ENCODE results near the gene MYD88.
"Not testable (repeated sequence)": the region's sequence is repeated elsewhere in the genome, so short reads cannot be mapped to it uniquely, and the experiment has no call there.

Gene MYD88

DNA sequence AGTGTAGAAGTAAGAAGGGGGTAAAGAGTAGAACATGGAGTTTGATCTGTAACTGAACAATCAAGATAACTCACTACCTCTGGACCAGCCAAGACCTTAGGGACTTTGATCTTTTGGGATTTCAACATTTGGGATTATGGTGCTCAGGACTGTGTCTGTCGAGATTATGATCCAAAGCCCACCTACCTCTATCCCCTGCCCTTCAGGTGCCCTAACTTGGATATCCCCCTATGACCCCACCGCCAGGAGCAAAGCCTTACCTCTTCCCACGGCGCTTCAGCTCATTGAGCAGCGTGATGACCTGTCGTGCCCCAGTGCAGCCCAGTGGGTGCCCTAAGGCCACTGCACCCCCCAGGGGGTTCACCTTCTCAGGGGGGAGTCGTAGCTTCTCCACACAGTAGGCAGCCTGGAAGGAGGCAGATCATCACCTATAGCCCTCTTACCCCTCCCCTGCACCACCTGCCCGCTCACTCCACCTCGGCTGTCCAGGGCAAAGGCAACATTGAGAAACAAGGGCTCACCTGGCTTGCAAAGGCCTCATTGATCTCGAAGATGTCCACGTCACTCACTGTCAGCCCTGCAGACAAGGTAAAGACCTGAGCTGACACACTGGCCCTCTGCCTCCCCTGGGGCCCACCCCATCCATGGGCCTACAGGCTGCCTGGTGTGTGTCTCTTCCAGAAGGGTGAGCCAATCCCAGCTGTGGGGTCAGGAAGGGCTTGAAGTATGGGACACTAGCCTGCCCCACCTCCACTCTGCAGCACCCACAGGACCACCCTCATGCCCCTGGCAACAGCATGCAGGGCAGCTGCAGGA lies 12.9 kb upstream of the MYD88 start:
- no peak for DNase-seq (ENCODE audit: low read depth in 2 of 3, low spot score in 2 of 3)

DNA sequence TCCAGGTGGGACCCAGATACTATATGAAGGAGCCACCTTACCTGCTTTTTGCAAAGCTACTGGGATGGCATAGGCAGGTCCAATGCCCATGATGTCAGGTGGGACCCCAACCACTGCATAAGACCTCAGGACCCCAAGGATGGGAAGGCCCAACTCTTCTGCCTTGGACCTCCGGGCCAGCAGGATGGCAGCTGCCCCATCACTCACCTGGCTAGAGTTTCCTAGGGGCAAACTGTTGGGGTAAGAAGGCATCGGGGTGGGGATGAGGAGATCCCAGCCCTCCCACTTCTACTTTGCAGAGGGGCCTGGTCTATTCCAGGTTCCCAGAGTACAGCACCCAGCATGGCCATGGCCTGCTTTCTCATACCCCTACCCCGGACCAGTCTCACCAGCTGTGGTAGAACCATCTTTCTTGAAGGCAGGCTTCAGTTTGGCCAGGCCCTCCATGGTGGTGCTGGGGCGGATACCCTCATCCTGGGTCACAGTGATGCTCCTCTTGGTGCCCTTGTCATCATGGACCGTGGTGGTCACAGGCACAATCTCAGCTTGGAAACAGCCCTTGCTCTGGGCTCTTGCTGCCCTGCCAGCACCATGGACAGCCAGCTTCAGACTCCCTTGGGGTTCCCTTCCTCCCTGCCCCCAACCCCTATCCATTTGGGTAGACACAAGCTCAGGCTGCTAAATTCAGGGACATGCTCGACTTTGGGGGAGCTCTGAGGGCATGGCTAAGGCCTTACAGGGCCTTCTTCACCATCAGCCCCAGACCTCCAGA lies 12.2 kb upstream of the MYD88 start:
- no peak for DNase-seq (ENCODE audit: low read depth in 2 of 3, low spot score in 2 of 3)

DNA sequence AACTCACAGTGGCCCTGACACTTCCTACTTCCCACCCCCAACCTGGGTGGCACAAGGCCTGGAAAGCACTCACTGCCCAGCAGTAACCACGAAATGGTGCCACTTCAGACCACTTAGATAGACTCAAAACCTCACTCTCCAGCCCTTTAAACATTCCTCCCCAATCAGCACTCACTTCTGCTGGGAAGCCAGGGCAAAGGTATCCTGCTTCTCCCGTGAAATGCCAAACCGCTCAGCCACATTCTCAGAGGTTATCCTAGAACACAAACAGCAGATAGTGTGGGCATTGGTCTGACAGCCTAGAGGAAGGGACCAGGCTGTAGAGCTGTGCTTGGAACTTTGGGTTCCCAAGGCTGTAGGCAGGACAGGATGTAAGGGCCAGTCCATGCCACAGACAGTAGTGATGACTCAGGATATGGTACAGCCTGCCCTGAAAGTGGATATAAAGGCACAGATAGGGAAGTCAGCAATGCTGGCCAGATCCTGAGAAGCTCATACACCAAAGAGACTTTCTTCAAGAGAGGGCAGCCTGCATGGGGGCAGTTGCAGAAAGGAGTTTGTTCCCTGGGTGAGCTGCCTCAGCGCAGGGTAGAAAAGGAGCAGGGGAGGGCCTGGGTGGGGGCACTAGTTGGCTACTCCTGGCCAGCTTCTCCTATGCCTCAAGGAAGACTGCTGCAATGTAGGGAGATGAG lies 10.7 kb upstream of the MYD88 start:
- DNase-seq (ENCODE audit: low read depth in 2 of 3, low spot score in 2 of 3), result no peak

DNA sequence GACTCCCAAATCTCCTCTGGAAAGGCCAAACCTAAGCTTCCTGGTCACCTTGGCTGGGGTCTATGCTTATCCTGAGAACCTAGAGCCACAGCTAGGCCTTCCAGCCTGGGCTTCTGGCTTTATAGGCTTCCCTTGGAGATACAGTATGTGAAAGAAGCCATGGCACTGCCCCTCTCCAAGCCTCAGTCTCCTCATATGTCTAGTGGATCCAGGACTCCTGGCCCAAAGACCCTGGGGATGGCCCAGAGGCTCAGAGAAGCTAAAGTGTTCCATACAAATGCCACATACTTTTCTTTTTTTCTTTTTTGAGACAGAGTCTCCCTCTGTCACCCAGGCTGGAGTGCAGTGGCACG lies 10.2 kb upstream of the MYD88 start:
- DNase-seq (ENCODE audit: low read depth in 2 of 3, low spot score in 2 of 3), result no peak

DNA sequence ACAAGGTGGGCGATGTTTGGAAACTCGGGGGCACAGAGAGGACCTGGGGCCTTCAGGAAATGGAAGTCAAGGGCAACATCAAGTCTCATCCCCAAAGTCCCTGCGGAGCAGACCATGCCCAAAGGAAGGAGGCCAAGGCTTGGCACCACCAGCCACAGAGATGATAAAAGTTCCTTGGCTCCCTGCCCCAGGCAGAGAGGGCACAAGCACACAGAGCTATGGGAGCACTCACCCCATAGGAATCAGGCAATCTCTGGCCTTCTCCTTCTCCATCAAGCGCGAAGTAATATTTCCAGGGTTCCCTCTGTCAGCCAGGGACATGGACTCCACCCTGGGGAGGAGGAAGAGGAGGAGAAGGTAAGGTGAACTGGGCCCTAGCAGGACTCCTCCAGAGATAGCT lies 9.4 kb upstream of the MYD88 start:
- no peak for DNase-seq (ENCODE audit: low read depth in 2 of 3, low spot score in 2 of 3)

DNA sequence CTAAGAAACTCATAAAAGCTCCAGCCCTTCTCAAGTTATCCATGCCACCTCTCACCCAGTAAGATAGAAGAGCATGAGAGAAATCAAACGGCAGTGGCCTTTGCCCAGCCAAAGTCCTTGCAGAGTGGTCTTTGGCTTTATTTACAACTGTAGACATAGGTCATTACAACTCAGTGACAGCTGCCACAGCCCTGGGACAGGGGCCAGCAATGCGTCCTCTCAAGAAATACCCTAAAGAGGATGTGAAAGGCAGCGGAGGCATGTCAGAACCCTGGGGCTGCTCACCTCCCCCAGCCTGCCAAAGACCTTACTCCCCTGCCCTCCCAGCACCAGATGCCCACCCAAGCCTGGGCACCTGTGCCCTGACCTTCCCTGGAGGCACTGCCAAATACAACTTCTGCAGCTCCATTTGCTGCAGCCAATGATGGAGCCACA lies 7.8 kb upstream of the MYD88 start:
- DNase-seq (ENCODE audit: low read depth in 2 of 3, low spot score in 2 of 3), result no peak

DNA sequence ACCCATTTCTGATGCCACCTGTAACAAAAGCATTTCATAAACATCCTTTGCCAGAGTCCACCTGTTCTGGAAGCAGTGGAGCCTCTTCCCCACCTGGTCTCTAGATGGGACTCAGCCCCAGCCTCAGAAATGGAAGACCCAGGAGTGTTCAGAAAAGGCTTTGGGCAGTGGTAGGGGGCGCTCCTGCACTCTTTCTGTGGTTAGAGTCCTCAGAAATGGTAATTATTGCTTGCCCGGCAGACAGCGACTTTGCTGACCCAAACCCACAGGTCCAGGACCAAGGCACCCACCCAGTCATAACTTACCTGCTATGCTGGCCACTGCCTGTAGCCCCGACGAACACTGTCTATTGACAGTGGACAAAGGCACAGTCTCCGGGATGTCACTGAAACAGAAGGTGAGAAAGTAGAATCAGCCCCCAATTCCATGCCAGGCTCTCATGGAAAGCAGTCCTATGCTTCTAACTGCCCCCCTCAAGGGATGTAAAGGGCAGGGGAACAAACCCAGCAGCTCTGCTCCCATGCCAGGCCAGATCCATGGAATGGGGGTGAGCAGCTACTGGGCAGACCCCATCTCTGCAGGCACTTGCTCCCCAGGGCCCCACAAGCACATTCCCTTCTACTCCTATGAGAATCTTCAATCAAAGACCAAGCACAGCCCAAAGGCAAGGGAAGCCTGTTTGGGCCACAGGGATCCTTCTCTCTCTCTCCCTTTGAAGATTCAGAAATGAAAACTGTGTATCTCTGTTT lies 6.7 kb upstream of the MYD88 start:
- no peak for DNase-seq (ENCODE audit: low read depth in 2 of 3, low spot score in 2 of 3)

DNA sequence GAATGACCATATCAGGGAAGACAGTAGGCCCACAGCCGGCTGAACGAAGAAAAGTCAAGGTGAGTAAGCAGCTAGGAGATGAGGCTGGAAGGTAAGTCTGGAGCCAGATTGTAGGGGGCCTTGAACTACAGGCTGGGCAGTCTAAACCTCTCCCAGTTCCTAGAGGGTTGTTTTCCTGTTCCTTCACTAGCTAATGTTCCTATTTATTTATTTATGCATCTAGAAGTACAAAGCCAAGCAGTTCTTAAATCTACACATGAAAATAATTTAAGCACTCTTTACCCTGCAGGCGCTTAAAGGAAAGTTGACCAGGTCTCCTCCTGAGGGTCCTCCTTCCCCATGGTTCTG lies 5.3 kb upstream of the MYD88 start:
- DNase-seq (ENCODE audit: low read depth in 2 of 3, low spot score in 2 of 3), result no peak

DNA sequence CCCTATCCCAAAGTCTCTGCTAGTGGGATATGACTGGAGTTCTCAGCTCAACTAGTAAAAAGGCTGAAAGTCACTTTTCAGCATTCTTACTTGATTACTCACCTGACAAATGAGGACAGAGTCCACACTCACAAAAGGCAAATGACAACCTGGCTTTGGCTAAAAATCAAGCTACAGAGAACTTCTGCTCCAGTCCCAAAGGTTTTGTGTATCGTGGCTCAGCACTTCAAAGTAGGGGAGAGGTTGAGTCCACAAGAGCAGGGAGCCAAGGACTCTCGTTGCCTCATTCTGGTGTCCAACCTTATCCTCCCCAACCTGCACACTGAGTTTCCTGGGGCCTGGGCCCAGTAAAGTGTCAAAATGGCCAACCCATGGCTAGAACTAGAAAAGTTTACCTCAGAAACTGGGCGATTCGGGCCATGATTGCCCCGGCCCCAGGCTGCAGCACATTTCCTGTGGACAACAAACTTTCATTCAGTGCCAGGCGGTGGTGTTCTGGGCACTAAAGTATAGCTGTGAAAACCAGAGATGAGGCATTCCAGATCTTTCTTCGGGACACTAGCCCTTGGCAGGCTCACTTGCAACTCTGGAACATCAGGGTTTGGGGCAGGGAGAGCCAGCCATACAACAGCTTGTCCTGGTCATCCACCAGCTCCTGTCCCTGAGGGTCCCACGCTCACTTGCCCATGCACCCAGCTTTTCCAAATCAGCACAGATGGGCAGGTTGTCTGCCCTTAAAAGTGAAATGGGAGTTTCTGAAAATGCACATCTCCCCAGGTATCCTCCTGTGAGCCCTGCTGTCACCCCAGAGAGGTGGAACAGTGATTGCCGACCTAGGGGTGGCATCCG lies 4.7 kb upstream of the MYD88 start:
- no peak for DNase-seq (ENCODE audit: low read depth in 2 of 3, low spot score in 2 of 3)

DNA sequence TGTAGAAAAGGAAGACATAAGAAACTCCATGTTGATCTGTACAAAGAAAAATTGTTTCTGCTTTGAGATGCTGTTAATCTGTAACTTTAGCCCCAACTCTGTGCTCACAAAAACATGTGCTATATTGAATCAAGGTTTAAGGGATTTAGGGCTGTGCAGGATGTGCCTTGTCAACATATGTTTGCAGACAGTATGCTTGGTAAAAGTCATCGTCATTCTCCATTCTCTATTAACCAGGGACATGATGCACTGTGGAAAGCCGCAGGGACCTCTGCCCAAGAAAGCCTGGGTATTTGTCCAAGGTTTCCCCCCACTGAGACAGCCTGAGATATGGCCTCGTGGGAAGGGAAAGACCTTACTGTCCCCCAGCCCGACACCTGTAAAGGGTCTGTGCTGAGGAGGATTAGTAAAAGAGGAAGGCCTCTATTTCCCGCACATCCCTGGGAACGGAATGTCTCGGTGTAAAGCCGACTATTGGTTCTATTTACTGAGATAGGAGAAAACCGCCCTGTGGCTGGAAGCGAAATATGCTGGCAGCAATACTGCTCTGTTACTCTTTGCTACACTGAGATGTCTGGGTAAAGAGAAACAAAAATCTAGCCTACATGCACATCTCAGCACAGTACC lies 3.8 kb upstream of the MYD88 start:
- DNase-seq (ENCODE audit: low read depth in 2 of 3, low spot score in 2 of 3), result not testable (repeated sequence)

DNA sequence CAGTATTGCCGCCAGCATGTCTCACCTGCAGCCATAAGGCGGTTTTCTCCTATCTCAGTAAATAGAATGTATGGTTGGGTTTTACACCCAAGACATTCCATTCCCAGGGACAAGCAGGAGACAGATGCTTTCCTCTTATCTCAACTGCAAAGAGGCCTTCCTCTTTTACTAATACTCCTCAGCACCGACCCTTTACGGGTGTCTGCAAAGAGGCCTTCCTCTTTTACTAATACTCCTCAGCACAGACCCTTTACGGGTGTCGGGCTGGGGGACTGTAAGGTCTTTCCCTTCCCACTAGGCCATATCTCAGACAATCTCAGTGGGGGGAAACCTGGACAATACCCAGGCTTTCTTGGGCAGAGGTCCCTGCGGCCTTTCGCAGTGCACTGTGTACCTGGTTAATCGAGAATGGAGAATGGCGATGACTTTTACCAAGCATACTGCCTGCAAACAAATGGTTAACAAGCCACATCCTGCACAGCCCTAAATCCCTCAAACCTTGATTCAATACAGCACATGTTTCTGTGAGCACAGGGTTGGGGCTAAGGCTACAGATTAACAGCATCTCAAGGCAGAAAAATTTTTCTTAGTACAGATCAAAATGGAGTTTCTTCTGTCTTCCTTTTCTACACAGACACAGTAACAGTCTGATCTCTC lies 2.7 kb upstream of the MYD88 start:
- DNase-seq (ENCODE audit: low read depth in 2 of 3, low spot score in 2 of 3), result not testable (repeated sequence)

DNA sequence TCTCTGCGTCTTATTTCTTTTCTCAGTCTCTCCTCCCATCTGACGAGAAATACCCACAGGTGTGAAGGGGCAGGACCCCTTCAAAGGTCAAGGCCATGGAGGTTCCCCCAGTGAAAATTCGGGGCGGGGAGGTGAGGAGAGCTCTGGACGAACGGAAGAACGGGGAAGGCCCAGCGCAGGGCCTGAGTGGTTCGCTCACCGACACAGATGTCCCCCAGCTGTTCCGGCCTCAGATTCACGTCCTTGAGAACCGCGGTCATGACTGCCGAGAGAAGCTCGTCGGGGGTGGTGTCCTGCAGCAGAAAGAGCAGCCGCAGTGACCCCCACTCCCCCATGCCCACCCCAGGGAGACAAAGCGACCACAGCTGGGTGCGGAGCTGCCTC lies 2.1 kb upstream of the MYD88 start:
- DNase-seq (ENCODE audit: low read depth in 2 of 3, low spot score in 2 of 3), result no peak

DNA sequence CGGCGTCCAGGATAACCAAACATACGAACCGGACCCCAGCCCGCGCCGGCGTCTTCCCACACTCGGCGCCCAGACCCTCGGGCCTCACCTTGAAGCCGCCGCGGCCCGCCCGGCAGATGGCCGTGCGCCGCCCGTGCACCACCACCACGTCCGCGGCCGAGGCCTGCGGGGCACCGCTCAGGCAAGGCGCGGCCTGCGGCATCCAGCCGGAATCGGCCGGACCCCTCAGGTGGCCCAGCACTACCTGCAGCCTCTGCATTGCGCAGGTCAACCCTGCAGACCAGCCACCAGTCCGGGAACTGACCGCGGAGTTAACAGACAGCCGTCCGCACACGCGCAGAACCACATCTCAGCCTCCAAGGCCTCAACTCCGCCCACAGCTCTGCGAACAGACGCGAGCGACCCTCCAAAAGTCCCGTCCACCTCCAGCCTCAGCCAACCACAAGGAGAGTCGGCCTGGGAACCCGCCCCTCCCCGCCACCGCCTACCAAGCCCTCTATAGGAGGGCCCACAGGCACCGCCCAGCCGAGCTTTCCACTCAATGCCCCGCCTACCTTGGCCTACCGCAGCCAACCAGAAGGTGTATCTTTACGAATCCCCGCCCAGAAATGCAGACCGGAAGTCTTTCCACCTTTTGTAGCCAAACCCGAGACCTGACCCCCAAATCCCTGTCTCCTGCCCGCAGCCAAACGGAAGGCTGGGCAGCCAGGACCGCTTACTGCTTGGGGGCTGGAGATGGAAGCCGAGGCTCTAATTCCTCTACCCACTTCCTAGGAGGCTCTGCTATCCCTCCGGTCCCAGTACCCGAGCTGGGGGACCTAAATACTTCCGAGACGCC lies 1.5 kb upstream of the MYD88 start, which contains the start of gene ACAA1:
Gene ACAA1, minus strand, starts transcription at position 351 of the 838 bp plus-strand sequence. Its CDS starts 92 bp downstream, at position 259.
- peak; percentile 72 to 96 (median 91) for DNase-seq (ENCODE audit: low read depth in 2 of 3, low spot score in 2 of 3)

DNA sequence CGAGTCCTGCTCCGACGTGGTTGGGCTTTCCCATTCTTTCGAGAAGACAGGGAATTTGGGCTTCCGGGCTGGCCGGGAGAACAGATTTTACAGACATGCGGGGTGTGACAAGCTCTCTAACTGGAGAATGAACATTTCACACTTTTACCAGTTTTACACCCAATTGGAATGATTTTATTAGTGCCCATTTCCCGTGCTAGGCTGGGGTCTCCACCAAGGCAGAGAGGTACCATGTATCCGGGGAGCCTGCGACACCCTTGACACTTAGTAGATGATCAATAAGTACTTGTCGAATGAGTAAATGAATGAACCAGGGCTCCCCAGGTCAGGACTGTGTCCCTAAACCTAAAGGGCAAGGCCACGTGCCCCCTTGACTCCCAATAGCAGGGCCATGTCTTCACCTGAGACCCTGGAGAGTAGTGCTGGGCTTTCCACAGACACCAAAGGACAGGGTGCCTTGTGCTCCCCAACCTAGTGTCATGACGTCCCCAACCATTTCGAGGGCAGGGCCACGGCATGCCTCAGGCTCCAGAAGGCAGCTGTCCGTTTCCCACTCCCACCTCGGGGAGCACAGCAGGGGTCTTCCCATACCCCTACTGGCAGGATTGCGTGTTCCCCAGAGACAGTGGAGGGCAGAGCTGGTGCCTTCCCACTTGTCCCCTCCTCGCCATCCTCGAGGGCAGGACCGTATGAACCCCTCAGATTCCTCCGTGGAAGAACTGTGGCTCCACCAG lies 679 bp upstream of the MYD88 start:
- no peak for DNase-seq (ENCODE audit: low read depth in 2 of 3, low spot score in 2 of 3)

DNA sequence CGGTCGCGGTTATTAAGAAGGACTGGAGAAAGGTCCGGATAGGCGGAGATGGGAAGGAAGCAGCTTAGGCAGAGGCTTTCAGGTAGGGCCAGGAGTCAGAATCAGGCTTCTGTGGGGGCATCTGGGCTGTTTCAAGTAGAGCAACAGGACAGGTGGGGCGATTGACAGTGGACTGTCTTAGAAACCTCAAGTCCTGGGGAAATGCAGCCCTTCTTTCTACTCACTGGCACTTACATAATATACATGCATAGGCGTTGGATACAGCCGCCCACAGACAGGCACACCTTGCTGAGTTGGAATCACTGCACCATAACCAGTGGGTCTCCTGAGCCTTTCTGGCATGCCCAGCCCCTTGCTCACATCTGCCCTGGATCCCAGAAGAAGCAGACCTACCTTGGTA lies 730 bp downstream of the MYD88 start:
- DNase-seq (ENCODE audit: low read depth in 2 of 3, low spot score in 2 of 3), result no peak

DNA sequence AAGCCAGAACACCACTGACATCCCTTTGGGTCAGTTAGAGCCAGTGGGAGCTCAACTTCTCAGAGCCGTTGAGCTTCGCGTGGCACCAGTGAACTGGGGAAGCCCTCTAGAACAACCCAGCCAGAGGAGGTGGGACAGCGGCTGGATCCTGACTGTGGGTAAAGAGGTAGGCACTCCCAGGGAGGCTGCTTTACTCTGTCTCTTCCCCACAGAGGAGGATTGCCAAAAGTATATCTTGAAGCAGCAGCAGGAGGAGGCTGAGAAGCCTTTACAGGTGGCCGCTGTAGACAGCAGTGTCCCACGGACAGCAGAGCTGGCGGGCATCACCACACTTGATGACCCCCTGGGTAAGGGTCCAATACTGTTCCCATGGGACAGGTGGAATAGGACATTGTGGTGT lies 1.2 kb downstream of the MYD88 start:
- no peak for DNase-seq (ENCODE audit: low read depth in 2 of 3, low spot score in 2 of 3)

DNA sequence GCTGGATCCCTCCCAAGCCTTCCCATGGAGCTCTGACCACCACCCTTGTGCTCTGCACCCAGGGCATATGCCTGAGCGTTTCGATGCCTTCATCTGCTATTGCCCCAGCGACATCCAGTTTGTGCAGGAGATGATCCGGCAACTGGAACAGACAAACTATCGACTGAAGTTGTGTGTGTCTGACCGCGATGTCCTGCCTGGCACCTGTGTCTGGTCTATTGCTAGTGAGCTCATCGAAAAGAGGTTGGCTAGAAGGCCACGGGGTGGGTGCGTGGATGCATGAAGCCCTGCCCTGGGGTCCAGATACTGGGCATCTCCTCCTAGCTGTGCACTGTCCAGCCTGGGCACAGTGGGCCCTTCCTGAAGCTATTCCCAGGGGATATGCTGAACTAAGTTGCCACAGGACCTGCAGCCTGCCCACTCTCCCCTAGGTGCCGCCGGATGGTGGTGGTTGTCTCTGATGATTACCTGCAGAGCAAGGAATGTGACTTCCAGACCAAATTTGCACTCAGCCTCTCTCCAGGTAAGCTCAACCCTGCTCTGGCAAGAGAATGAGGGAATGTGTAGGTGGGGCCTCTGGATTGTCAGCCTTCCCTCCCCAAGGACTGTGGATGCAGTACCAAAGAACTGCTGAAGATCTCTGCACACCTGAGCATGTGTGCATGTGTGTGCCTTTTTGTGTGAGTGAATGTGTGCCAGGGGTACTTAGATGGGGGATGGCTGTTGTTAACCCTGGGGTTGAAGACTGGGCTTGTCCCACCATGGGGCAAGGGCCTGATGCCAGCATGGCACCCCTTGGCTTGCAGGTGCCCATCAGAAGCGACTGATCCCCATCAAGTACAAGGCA lies 2.1 kb downstream of the MYD88 start:
- DNase-seq (ENCODE audit: low read depth in 2 of 3, low spot score in 2 of 3), result no peak
